Liver (tissue), 9 donors: ENCODE data around the gene CCT6B. TPM values are rescaled to one million over a fixed set of nuclear protein-coding genes. Genes with fewer than 3 reads are reported as not detected.

ENCODE experiments used
- DNase-seq: peaks from one replicate; pipeline ENCODE4 v3.0.0-alpha.2; 2017; ENCODE audit warnings: low spot score
- H3K27ac ChIP-seq, 2 donors: one replicate each; pipeline ENCODE4 v1.7.0; 2013; ENCODE audit warnings: inconsistent platforms in 2 of 2, low read length in 2 of 2, control low read depth in 1 of 2, low read depth in 1 of 2, mild to moderate bottlenecking in 1 of 2
- H3K27me3 ChIP-seq, 4 donors: one replicate each; pipeline versions ENCODE4 v1.6.1 to v1.7.0; 2013; ENCODE audit warnings: low read length in 3 of 4, inconsistent platforms in 1 of 4, mild to moderate bottlenecking in 1 of 4, moderate library complexity in 1 of 4; ENCODE audit not compliant: control insufficient read depth in 4 of 4, insufficient read depth in 4 of 4
- H3K36me3 ChIP-seq, 4 donors: one replicate each; pipeline versions ENCODE4 v1.6.1 to v1.7.0; 2013; ENCODE audit warnings: low read length in 3 of 4, mild to moderate bottlenecking in 3 of 4, low read depth in 1 of 4, moderate library complexity in 1 of 4; ENCODE audit not compliant: control insufficient read depth in 4 of 4, insufficient read depth in 3 of 4
- H3K4me1 ChIP-seq, 4 donors: one replicate each; pipeline versions ENCODE4 v1.6.1 to v1.7.0; 2013; ENCODE audit warnings: low read length in 3 of 4, mild to moderate bottlenecking in 3 of 4, moderate library complexity in 1 of 4; ENCODE audit not compliant: control insufficient read depth in 4 of 4, insufficient read depth in 4 of 4
- H3K4me3 ChIP-seq, 3 donors: one replicate each; pipeline versions ENCODE4 v1.6.1 to v1.7.0; 2013; ENCODE audit warnings: low read length in 3 of 3, control low read depth in 1 of 3, low read depth in 1 of 3, mild to moderate bottlenecking in 1 of 3
- H3K9ac ChIP-seq, 2 donors: one replicate each; pipeline ENCODE4 v1.7.0; 2013; ENCODE audit warnings: low read length in 2 of 2, mild to moderate bottlenecking in 2 of 2, moderate library complexity in 2 of 2, control low read depth in 1 of 2, low read depth in 1 of 2
- H3K9me3 ChIP-seq, 4 donors: one replicate each; pipeline versions ENCODE4 v1.6.1 to v1.7.0; 2013; ENCODE audit warnings: low read length in 3 of 4; ENCODE audit not compliant: control insufficient read depth in 4 of 4
- ATF3 ChIP-seq: IDR thresholded peaks from 2 replicates; pipeline ENCODE4 v1.6.1; 2016; ENCODE audit warnings: antibody characterized with exemption
- EGR1 ChIP-seq, 2 donors: IDR thresholded peaks; 2 replicates each; pipeline ENCODE4 v1.6.1; 2016 to 2018; ENCODE audit warnings: antibody characterized with exemption in 2 of 2, low read depth in 2 of 2
- FOXA2 ChIP-seq: IDR thresholded peaks from 2 replicates; pipeline ENCODE4 v1.6.1; 2016; ENCODE audit warnings: antibody characterized with exemption
- GABPA ChIP-seq, 2 donors: IDR thresholded peaks in 1 of 2; conservative IDR thresholded peaks in 1 of 2; 2 replicates each; pipeline ENCODE4 v1.6.1; 2016; ENCODE audit warnings: antibody characterized with exemption in 2 of 2, mild to moderate bottlenecking in 1 of 2, moderate library complexity in 1 of 2
- HNF4A ChIP-seq, 2 donors: conservative IDR thresholded peaks; 2 replicates each; pipeline ENCODE4 v1.6.1; 2016; ENCODE audit warnings: antibody characterized with exemption in 2 of 2, mild to moderate bottlenecking in 2 of 2
- HNF4G ChIP-seq: IDR thresholded peaks from 2 replicates; pipeline ENCODE4 v1.6.1; 2016; ENCODE audit warnings: antibody characterized with exemption
- JUND ChIP-seq, 2 donors: IDR thresholded peaks; 2 replicates each; pipeline ENCODE4 v1.6.1; 2016; ENCODE audit warnings: antibody characterized with exemption in 2 of 2
- NR2F2 ChIP-seq: IDR thresholded peaks from 2 replicates; pipeline ENCODE4 v1.6.1; 2016; ENCODE audit warnings: antibody characterized with exemption
- RAD21 ChIP-seq, 2 donors: IDR thresholded peaks; 2 replicates each; pipeline ENCODE4 v1.6.1; 2016; ENCODE audit warnings: antibody characterized with exemption in 2 of 2, mild to moderate bottlenecking in 2 of 2
- TAF1 ChIP-seq: conservative IDR thresholded peaks from 2 replicates; pipeline ENCODE4 v1.6.1; 2016; ENCODE audit warnings: antibody characterized with exemption, mild to moderate bottlenecking
- WGBS: extraction: QIAGEN DNeasy Blood & Tissue Kit; methylation state at CpG from one replicate; pipeline ENCODE4 v1.1.7; 2013; 5-methylcytosine and 5-hydroxymethylcytosine counted together
- polyA plus RNA-seq, 2 donors: library from polyadenylated mRNA; stranded (reverse) in 1 of 2; unstranded in 1 of 2; fragments of 200-250 nt in 1 of 2; fragments of >200 nt in 1 of 2; fragmentation: Nextera tagmentation in 1 of 2; extraction: Ambion mirVana in 1 of 2; gene quantifications; one replicate each; pipeline versions ENCODE4 v1.2.1 to v1.2.3, GENCODE V29; 2013 to 2015
- total RNA-seq, 2 donors: library from RNA; depleted of rRNA; stranded (reverse); fragments of >200 nt; gene quantifications; one replicate each; pipeline ENCODE4 v1.2.3, GENCODE V29; 2014
- TF ChIP-seq, protein P1 (sequence below): fragments of 150-350 bp; IDR thresholded peaks from 2 replicates; pipeline ENCODE4 v1.5.1; 2017; ENCODE audit warnings: improper control_type of control experiment, low read depth, low read length; ENCODE audit not compliant: missing input control
- TF ChIP-seq, protein P2 (sequence below): IDR thresholded peaks from 2 replicates; pipeline ENCODE4 v1.6.1; 2016; ENCODE audit warnings: antibody characterized with exemption
- TF ChIP-seq, protein P3 (sequence below): IDR thresholded peaks from 2 replicates; pipeline ENCODE4 v1.6.1; 2016; ENCODE audit warnings: antibody characterized with exemption, mild to moderate bottlenecking
- TF ChIP-seq, protein P4 (sequence below): IDR thresholded peaks from 2 replicates; pipeline ENCODE4 v1.6.1; 2016; ENCODE audit warnings: antibody characterized with exemption
- donor health status: healthy.
- donor health status: healthy.
- donor health status: healthy.
- donor health status: healthy.
- donor health status: healthy.

CCT6B gene
- total and polyA plus RNA-seq, 4 donors: 0.82 to 2.2 (median 1.4) TPM

GRCh38 chr17:34916120-34916519 is 45.1 kb downstream of the CCT6B start:
- Histone ChIP-seq H3K4me3 (no peak overlapping the region), H3K36me3 (peaks cover 0 to 4% (median 0%) of the 10 kb centered on the region in 4 donors), H3K27ac (no peak overlapping the region), H3K27me3 (no peaks in the 10 kb centered on the region), H3K9me3 (no peaks in the 10 kb centered on the region), H3K4me1 (no peaks in the 10 kb centered on the region), H3K9ac (no peak overlapping the region)
- no peak for TF ChIP-seq NR2F2
- DNase-seq: no peak
- 85% methylated on average over 2 of the region's 2 CpGs for WGBS

DNA sequence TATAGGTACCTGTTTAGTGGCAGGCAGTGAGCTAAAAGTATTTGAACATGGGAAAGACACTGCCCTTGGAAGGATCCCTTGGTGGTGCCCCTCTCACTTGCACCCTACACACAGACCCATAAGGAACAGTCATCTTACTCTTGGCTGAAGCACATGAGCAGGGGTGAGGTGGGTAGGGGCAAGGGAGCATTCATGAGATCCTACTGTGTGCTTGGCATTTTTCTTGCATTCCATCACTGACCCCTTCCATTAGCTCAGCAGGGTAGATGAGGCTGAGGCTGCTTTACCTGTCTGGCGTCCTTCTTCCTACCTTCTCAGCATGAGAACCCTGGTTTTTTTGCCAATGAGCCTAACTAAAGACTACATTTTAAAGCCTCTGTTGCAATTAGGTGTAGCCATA is 48.3 kb downstream of the CCT6B start:
- no peaks in the 10 kb centered on the region for H3K9me3 ChIP-seq
- H3K9ac ChIP-seq: no peak overlapping the region
- WGBS: 89% methylated on average over 1 of the region's 1 CpG
- H3K4me1 ChIP-seq: no peaks in the 10 kb centered on the region
- no peak overlapping the region for H3K4me3 ChIP-seq
- no peak for DNase-seq
- no peaks in the 10 kb centered on the region for H3K27me3 ChIP-seq
- TF ChIP-seq ATF3: no peak
- TF ChIP-seq JUND (IDR thresholded peaks at IDR 0.05): no peak
- TF ChIP-seq RAD21 (IDR thresholded peaks at IDR 0.05): no peak
- TF ChIP-seq, protein P1, sequence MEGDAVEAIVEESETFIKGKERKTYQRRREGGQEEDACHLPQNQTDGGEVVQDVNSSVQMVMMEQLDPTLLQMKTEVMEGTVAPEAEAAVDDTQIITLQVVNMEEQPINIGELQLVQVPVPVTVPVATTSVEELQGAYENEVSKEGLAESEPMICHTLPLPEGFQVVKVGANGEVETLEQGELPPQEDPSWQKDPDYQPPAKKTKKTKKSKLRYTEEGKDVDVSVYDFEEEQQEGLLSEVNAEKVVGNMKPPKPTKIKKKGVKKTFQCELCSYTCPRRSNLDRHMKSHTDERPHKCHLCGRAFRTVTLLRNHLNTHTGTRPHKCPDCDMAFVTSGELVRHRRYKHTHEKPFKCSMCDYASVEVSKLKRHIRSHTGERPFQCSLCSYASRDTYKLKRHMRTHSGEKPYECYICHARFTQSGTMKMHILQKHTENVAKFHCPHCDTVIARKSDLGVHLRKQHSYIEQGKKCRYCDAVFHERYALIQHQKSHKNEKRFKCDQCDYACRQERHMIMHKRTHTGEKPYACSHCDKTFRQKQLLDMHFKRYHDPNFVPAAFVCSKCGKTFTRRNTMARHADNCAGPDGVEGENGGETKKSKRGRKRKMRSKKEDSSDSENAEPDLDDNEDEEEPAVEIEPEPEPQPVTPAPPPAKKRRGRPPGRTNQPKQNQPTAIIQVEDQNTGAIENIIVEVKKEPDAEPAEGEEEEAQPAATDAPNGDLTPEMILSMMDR: no peak
- TF ChIP-seq, protein P2, sequence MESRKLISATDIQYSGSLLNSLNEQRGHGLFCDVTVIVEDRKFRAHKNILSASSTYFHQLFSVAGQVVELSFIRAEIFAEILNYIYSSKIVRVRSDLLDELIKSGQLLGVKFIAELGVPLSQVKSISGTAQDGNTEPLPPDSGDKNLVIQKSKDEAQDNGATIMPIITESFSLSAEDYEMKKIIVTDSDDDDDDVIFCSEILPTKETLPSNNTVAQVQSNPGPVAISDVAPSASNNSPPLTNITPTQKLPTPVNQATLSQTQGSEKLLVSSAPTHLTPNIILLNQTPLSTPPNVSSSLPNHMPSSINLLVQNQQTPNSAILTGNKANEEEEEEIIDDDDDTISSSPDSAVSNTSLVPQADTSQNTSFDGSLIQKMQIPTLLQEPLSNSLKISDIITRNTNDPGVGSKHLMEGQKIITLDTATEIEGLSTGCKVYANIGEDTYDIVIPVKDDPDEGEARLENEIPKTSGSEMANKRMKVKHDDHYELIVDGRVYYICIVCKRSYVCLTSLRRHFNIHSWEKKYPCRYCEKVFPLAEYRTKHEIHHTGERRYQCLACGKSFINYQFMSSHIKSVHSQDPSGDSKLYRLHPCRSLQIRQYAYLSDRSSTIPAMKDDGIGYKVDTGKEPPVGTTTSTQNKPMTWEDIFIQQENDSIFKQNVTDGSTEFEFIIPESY: no peak
- TF ChIP-seq NR2F2: no peak
- TF ChIP-seq, protein P3, sequence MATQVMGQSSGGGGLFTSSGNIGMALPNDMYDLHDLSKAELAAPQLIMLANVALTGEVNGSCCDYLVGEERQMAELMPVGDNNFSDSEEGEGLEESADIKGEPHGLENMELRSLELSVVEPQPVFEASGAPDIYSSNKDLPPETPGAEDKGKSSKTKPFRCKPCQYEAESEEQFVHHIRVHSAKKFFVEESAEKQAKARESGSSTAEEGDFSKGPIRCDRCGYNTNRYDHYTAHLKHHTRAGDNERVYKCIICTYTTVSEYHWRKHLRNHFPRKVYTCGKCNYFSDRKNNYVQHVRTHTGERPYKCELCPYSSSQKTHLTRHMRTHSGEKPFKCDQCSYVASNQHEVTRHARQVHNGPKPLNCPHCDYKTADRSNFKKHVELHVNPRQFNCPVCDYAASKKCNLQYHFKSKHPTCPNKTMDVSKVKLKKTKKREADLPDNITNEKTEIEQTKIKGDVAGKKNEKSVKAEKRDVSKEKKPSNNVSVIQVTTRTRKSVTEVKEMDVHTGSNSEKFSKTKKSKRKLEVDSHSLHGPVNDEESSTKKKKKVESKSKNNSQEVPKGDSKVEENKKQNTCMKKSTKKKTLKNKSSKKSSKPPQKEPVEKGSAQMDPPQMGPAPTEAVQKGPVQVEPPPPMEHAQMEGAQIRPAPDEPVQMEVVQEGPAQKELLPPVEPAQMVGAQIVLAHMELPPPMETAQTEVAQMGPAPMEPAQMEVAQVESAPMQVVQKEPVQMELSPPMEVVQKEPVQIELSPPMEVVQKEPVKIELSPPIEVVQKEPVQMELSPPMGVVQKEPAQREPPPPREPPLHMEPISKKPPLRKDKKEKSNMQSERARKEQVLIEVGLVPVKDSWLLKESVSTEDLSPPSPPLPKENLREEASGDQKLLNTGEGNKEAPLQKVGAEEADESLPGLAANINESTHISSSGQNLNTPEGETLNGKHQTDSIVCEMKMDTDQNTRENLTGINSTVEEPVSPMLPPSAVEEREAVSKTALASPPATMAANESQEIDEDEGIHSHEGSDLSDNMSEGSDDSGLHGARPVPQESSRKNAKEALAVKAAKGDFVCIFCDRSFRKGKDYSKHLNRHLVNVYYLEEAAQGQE: no peak
- TF ChIP-seq, protein P4, sequence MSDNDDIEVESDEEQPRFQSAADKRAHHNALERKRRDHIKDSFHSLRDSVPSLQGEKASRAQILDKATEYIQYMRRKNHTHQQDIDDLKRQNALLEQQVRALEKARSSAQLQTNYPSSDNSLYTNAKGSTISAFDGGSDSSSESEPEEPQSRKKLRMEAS: no peak
- TF ChIP-seq EGR1 (IDR thresholded peaks at IDR 0.05; ENCODE audit: low read depth in 2 of 2): no peak
- no peak for TF ChIP-seq TAF1
- TF ChIP-seq HNF4A (conservative IDR thresholded peaks at IDR 0.05): no peak
- no peak for TF ChIP-seq HNF4G
- TF ChIP-seq GABPA (IDR thresholded peaks at IDR 0.05 in 1 of 2, conservative IDR thresholded peaks at IDR 0.05 in 1 of 2): no peak
- no peak for TF ChIP-seq FOXA2
- H3K27ac ChIP-seq: no peak overlapping the region
- peaks cover 0 to 4% (median 0%) of the 10 kb centered on the region in 4 donors for H3K36me3 ChIP-seq
